Activated CD4-positive, CD25-positive, alpha-beta regulatory T cell treated with anti-CD3 and anti-CD28 coated beads, Interleukin-2, amount 50 U/mL, for 72 hours (primary cell): ENCODE data around the gene TGIF1.

Experiments used
- DNase-seq: peaks from one replicate; pipeline ENCODE4 v3.0.0; 2021

The TGIF1 gene

DNA sequence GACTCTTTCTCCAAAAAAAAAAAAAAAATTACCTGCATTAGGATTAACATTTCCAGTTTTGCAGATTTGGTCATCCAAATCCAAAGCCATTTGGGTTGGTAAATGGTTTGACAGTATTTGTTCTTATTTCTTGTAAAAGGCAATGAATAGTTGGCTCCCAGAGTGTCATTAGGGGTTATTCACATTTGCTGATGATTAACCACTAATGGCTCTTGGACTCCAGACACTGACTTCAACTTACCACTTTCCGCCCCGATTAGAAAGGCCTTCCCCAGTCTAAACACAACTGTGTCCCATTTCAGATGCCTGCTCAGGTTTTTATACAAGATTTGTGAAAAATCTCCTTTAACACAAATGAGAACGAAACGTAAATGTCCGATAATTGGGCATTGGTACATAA, 9.6 kb upstream of the TGIF1 start:
- no peak for DNase-seq

DNA sequence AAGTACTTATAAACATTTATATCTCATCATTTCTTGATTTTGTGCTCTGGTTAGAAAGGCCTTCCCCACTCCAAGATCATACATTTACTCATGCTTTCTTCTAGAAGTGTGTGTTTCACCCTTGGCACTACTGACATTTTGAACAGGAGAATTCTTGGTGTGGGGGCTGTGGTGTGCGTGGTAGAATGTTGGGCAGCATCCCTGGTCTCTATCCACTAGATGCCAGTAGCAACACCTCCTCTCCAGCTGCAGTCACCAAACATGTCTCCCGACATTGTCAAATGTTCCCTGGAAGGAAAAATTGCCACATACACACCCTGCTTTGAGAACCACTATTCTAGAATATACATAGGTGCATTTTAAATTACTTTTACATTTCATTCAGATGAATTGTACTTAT, 8.7 kb upstream of the TGIF1 start:
- DNase-seq = no peak

DNA sequence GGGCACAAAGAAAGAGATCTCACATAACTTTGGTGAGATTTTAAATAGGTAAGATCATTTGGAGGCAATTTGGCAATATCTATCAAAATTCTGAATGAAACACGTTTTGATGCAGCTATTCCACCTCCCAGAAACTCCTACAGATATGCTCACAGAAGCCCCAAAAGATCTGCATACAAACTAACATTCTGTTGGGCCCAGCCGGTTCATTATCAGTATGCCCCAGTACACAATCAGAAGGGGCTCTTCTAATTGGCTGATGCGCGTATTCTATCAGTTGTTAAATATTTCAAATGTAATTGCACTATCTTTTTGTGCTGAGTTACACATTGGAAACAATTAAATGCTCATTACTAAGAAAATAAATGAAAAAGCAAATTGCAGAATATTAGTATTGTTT, 7.1 kb upstream of the TGIF1 start:
- DNase-seq = no peak

DNA sequence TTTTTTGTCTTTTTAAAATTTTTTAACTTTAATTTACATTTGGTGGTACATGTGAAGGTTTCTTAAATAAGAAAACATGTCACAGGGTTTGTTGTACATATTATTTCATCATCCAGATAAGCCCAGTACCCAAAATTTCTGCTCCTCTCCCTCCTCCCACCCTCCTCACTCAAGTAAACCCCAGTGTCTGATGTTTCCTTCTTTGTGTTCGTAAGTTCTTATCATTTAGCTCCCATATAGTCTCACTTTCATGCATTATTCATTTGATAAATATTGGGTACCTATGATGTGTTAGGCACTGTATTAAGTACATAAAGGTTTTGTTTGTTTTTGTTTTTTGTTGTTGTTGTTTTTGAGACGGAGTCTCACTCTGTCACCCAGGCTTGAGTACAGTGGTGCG, 5.7 kb upstream of the TGIF1 start:
- DNase-seq = no peak

DNA sequence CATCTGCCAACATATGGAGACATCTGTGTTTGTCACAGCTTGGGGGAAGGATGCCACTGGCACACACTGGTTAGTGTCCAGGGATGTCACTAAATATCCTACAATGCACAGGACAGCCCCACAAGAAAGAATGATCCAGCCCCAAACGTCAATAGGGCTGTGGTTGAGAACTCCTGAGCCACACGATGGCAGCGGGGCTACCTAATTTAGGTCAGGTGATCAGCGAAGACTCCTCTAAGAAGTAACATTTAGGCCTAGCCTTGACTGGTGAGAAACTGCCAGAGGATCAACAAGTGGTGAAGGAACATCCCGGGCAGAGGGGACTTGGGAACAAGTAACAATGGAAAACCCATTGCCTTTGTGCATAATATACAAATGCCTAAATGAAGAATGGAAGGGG, 5.0 kb upstream of the TGIF1 start:
- DNase-seq = no peak

DNA sequence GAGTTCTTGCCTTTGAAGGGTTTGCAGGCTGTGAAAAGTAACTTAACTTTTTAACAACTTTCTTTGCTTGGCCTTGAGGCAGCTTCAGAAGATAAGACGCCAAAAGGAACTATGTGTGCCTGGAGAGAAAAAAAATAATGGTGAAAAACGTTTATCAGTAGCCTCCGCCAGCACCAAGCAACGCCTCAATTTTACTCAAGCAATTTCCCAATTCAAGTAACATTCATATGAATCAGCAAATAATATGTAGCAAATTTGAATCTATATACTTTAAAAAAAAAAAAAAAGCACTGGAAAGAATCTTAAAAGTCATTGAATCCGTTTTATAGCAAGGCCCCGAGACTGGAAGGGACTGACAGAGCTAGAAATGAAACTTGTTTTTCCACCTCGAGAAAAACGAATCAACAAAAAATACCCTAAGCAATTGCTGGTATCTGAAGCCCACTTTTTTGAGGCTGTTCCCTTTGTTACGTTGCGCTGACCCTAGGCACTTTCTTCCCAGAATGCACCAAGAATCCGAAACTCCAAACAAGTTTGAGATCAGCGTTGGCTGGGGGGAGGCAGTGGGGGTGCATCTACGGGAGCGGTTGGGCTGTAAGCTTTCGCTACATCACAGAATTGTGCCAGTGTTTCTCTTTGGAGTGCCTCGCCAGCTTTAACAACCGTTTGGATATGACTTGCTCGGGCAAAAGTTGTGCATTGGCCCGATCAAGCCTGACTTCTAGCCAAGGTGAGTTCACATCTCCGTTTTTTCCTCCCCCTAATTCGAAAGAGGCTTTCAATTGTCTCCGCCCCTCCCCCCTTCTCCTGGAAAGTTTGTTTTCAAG, 2.7 kb upstream of the TGIF1 start:
- no peak for DNase-seq

DNA sequence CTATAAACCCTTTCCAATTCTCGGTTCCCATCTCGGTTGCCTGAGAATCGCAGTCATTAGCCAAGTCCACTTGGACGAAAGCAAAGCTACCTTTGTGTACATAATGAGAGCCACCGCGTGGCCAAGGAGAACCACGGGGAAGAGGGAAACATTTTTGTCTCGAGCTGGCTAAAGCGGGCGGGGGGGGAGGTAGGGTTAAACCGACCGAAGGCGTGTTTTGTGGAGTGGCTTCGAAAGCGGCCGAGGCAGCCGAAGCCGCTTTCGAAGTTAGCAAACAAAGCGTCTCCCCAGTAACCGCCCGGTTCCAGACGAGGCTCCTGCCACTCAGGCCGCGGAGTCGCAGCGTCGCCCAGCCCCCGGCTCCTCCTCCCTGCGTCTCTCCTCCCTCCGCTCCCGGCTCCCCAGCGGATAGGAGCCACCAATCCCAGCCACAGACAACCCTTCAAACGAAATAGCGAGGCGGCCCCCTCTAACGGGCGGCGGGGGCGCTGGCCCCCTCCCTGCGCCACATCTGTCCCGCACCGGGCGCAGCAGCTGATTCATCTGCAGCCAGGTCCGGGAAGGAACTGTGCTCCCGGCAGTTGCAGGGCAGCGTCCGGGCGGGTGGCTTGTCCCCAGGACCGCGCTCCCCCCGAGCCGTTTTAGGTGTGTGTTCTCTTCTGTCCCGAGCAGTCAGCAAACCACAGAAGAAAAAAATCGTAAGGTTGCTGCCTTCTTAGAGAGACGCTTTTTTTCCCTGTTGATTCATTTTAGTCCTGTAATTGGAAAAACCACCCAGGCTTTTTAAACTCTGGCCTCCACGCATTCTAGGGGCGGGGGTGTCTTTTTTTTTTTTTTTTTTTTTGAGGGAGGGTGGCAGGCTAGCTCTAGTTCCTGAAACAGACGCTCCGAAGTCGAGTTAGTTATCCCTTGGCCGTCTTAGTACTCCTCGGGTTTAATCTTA, 1.8 kb upstream of the TGIF1 start:
- DNase-seq = peak; percentile 74

DNA sequence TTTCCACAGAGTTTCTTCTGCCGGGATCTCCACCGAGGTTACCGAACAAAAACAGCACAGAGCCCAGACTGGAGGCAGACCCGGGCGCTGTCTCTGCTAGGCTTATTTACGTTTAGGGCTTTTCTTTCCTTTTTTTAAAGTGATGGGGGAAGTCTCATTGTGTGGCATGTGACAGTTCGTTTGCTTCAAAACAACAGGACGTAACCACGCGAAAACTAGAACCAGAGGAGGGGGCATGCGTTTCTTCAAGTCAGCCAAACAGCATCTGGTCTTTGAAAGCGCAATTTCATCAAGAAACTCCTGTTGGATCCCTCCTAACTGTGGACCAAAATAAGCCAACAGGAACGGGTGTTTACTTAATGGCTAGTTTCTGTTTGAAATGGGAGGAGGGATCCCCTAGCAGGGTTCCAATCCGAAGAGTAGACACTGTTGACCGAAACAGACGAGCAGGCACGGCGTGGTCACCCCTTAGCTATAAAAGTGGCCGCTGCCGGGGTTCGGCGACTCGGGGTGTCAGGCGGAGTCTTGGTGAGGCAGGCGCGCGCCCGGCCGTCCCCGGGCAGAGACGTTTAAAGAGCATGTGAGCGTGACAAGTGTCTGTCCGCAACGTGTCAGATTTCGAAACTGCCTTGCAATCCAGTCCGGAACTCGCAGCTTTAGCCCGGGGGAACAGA, 997 bp upstream of the TGIF1 start:
- peak; percentile 80 for DNase-seq

DNA sequence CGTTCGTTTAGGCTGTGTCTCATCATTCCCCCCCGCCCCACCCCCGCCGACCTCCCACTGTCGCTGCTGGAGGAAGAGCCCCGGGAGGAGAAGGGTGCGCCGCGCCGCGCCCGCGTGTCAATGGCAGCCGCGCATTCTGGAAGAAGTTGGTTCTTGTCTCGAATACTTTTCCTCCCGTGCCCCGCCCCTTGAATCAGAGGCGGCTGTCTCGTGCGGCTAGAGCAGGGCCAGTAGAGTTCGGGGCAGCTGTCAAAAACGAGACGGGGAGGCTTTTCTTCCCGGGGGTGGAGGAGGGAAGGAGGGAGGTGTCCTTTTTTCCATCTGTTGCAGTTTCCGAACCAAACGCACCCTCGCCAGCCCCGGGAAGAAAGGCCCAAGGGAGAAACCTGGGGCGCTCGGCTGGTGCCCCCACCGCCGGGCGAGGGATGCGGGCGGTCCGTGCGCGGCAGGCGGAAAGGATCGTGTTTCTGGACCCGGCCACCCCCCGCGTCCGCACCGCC, 410 bp upstream of the TGIF1 start:
- DNase-seq = peak; percentile 68

DNA sequence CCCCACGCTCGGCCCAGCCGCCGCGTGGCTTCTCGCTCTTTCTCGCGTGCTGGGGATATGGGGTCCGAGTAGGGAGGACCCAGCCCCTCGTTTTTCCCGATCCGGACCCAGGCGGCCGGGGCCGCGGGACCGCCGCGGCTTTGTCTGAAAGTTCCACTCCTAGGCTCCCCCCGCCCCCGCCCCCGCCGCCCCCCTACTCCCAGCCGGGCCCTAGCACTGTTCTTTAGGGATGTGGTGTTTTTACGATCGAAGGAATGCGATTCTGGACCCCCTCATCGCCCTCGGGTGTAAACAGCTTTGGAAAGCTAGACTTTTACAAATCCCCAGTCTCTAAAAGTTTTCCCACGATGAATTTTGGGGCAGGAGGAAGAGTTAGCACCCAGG, 819 bp downstream of the TGIF1 start:
- no peak for DNase-seq

DNA sequence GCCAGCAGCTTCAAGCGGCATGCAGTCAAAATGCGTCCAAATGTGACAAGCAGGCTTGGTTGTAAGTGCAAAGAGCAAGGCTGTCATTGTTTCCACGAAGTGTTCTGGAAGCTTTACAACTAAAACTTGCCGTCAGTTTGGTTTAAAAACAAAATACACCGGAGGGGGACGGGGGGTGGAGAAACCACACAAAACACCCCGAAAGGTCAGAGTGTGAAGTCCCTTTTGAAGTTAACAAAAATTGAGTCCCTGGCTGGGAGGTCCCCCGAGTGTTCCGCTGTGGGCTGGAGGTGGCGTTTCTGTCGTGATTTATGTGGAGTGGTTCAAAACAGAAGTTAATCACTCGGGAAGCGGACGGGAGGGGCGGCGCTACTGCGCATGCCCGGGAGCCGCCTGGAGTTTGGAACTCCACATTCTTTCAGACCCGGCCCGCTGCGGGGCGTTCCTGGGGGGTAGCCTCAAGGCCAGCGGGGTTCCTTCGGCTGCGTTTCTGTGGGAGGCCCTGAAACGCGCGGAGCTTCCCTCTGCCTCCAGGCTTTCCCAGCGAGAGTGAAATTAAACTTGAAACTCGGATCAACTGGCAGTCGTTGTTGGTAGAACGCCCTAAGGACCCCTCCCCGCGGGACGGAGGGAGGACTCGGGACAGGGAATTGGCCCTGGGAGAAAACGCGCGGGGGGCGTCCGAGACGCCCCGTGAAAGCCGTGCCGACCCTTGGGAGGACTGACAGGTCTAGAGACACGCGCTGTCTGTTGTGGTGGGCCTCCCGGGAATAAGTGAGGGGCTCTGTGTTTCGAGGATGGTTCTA, 1.4 kb downstream of the TGIF1 start:
- DNase-seq = peak; percentile 78

DNA sequence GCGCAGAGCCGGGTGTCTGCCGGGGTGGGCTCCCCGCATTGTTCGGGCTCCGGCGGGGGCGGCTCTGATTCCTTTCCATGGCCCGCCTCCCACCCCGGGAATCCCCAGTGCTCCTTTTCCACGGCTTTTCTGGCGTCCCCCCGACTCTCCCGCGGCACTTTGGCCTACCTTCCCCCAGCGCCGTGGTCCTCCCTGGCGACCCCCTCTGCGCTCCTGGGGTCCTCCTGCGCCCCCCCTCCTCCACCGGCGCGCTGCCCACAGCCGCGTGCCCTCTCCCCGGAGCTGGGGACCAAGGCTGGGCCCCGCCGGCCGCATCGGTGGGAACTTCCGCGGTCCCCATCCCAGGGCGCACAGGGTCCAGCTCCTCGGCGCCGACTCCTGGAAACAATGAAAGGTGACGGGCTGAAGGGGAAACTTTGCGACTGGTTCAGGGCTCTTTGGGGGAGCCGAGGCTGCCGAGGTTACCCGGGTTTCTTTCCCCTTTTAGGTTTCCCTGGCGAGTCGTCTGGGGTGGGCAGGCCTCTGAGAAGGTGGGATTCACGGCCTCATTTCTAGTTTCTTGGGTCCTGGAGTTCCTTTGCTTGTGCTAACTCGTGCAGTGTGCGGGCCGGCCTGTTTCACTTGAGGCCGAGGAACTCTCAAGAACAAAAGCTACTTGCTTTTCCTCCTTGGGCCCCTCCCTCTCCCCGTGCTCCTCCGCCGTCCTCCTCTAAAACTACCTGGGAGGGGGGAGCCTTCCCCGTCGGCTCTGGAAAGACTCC, 2.2 kb downstream of the TGIF1 start:
- peak; percentile 49 for DNase-seq

DNA sequence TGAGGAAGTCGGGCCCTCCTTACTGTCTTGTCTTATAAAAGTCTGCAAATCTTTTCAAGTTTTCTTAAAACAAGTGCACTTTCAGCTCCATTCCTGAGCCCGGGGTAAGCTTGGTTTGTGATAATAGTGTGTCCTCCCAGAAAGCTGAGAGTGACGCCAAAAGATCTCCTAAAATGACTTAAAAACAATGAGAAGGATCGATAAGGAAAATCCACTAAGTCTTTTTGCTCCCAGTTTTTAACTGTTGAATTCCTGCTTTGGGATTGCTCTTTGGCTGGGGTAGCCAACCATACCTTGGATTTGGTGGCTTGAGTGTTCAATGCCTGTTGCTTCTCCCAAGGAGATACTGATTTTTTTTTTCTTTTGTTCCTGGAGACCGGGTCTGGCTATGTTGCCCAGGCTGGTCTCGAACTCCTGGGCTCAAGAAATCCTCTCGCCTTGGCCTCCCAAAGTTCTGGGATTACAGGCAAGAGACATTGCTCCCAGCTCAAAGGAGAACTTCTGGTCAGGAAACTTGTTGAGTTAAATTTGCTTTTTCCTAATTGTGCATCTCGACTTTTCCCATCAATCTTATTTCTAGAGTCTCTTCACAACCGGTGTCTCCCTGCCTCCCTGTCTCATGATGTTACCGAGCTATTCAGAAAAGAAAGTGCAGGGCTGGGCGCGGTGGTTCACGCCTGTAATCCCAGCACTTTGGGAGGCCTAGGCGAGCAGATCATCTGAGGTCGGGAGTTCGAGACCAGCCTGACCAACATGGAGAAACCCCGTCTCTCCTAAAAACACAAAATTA, 3.0 kb downstream of the TGIF1 start:
- no peak for DNase-seq

DNA sequence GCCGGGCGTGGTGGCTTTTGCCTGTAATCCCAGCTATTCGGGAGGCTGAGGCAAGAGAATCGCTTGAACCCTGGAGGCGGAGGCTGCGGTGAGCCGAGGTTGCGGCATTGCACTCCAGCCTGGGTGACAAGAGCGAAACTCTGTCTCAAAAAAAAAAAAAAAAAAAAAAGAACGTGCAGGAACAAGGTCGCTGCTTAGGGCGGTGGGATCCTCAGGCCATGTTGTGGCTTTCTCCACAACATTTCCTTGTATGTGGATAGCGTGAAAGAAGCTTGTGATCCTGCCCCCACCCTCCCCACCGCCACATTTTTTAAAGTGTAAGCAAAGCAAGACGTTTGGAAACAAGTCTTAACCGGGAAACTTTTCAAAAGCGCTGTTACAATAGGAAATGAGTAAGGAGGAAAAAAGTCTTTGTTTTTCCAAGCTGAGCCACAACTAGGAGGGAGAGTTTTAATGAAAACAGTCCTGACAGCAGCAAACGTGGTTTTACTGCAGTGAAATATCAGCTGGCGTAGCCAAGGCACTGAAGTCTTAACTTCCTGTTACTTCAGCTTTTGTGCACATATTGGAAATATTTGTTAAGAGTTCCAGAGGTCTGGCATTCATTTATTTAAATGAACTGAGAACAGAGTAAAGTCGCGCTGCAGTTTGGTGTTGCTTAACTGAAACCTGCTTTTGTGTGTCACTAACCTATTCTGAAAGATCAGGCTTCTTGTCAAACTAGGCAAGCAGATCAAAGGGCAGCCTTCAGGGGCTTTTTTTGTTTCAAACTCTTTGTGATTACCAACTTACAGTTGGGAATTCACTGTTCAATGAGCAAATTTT, 3.8 kb downstream of the TGIF1 start:
- no peak for DNase-seq

DNA sequence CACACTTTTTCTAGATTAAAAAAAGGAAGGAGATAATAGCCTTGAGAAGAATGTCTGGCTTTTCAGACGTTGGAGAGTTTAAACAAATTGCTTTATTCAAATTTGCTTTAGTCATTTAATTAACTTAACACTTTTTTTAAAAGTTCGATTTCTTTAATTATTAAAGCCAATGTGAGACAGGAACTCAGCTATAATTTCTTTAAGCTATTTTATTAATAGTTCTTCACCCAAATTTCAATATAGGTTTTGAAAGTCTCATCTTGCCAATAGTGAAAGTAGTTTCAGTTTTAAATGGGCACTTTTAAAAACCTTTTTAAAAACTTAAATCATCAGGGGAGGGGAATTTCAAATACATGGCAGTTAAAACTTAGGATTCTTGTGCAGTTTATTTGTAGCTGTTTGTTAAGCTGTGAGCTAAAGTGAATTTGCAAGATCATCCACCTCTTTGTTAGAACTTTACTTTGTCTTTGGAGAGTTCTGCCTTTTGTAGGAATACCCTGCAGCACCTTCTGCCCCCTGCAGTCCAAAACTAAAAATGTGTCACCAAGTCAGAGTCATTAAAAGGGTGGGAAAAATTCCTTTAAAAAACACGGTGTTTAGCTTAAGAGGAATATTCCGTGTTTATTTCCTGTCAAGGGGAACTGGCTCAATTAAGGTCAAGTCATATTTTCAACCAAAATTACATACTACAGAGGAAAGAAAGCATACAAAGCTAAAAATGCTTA, 4.6 kb downstream of the TGIF1 start:
- DNase-seq = no peak

DNA sequence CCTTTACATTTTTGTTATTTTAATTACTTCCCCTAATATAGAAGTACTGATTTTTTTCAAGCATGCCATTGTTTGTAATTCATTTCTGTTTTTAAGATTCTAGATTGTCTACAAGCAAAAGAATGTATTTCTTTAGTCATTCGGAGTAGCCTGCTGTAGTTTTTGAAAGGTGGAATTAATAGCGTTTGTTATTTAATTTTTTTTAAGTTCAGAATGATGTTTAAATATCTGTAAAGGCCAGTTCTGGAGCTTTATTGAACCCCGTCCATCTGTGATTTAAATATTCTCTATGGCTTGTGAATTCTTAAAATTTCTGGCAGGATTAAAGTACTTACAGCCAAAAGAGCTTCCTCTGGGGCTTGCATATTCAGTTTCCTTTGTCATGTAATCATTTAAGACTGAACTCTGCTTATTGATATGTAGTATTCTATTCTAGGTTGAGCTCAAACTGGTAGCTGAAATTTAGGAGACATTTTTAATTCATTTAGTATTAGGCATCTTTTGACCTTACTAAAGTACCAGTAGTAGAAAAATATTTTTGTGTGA, 5.2 kb downstream of the TGIF1 start:
- DNase-seq = no peak

DNA sequence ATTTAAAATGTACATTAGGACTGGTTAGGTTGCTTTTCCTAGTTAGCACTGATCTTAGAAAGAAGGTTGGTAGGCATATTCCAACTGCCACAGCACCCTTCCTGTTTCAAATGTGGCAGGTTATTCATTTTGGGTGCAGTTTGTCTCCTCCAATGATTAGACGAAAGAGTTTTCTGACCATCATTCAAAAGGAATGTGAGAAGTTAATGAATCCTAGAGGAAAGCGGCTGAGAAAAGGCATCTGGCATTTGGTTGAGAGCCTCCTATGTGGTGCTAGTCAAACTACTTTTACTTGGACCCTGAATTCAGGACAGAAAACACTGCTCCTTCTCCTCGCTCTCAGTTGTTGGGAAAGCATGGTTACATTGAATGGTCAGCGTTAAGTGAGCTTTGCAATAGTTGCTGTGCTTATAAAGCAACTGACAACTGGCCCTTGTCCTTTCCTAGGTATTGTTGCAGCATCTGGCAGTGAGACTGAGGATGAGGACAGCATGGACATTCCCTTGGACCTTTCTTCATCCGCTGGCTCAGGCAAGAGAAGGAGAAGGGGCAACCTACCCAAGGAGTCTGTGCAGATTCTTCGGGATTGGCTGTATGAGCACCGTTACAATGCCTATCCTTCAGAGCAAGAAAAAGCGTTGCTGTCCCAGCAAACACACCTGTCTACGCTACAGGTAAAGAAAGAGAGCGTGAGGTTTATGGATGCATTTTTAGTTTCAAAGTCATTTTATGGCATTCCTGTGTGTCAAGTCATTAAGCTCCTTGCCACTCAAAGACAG, 6.1 kb downstream of the TGIF1 start:
- no peak for DNase-seq

DNA sequence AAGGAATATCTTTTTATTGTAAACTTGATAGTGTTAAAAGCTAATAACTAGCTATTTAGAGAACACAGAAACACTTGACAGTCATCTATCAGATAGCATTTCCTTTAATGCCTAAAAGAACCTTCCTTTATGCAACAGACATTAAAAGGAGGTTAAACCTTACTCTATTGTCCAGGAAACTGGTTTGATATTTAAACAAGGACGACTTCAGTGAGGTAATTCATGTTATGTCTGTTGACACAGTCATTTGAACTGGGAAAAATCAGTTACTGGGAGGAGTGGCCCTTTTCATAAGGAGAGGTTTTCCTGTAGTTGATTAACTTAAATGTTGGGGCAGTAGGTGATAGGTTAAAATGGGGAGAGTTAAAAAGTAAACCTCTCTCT, 6.7 kb downstream of the TGIF1 start:
- no peak for DNase-seq
